HL-60 (cell line): ENCODE data around the gene AIPL1.

Source experiments
- DNase-seq, 2 experiments: peaks; one replicate each; pipeline ENCODE4 v3.0.0-alpha.2; 2010 to 2020; ENCODE audit warnings: low read depth in 1 of 2, low spot score in 1 of 2
- H3K27ac ChIP-seq: fragments of 250-450 bp; sonication (Bioruptor Pico); replicated peaks from 2 replicates; pipeline ENCODE4 v1.5.1; 2020; ENCODE audit warnings: mild to moderate bottlenecking, moderate library complexity
- H3K27me3 ChIP-seq: fragments of 250-450 bp; sonication (Bioruptor Pico); 2 replicates; pipeline ENCODE4 v1.5.1; 2021; ENCODE audit warnings: mild to moderate bottlenecking, moderate library complexity; ENCODE audit not compliant: insufficient read depth, poor library complexity, severe bottlenecking
- H3K4me3 ChIP-seq: replicated peaks from 2 replicates; pipeline ENCODE4 v1.5.1; 2011; ENCODE audit warnings: mild to moderate bottlenecking, control low read depth, low read length; ENCODE audit not compliant: insufficient read depth
- GABPA ChIP-seq: IDR thresholded peaks from 2 replicates; pipeline ENCODE4 v1.6.1; 2012; ENCODE audit warnings: low read depth
- POLR2AphosphoS5 ChIP-seq: IDR thresholded peaks from 2 replicates; pipeline ENCODE4 v1.6.1; 2012; ENCODE audit warnings: low read depth
- REST ChIP-seq: IDR thresholded peaks from 2 replicates; pipeline ENCODE4 v1.6.1; 2012; ENCODE audit warnings: low read depth; ENCODE audit not compliant: insufficient replicate concordance
- SPI1 ChIP-seq: IDR thresholded peaks from 2 replicates; pipeline ENCODE4 v1.6.1; 2012; ENCODE audit warnings: low read depth, mild to moderate bottlenecking, borderline replicate concordance
- TF ChIP-seq, protein P1 (sequence below): IDR thresholded peaks from one replicate; pipeline ENCODE4 v1.5.1; 2011; ENCODE audit warnings: low read length, control low read depth, inconsistent platforms; ENCODE audit not compliant: insufficient read depth

AIPL1 gene

GRCh38 chr17:6388416-6388815 lies 46.5 kb downstream of the AIPL1 start:
- Histone ChIP-seq H3K4me3 (no peak overlapping the region), H3K27me3 (no peaks in the 10 kb centered on the region), H3K27ac (no peak overlapping the region)
- DNase-seq: no peak
- no peak for TF ChIP-seq POLR2AphosphoS5
- TF ChIP-seq, protein P1, sequence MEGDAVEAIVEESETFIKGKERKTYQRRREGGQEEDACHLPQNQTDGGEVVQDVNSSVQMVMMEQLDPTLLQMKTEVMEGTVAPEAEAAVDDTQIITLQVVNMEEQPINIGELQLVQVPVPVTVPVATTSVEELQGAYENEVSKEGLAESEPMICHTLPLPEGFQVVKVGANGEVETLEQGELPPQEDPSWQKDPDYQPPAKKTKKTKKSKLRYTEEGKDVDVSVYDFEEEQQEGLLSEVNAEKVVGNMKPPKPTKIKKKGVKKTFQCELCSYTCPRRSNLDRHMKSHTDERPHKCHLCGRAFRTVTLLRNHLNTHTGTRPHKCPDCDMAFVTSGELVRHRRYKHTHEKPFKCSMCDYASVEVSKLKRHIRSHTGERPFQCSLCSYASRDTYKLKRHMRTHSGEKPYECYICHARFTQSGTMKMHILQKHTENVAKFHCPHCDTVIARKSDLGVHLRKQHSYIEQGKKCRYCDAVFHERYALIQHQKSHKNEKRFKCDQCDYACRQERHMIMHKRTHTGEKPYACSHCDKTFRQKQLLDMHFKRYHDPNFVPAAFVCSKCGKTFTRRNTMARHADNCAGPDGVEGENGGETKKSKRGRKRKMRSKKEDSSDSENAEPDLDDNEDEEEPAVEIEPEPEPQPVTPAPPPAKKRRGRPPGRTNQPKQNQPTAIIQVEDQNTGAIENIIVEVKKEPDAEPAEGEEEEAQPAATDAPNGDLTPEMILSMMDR: no peak
- no peak for TF ChIP-seq GABPA
- no peak for TF ChIP-seq SPI1
- TF ChIP-seq REST: no peak

DNA sequence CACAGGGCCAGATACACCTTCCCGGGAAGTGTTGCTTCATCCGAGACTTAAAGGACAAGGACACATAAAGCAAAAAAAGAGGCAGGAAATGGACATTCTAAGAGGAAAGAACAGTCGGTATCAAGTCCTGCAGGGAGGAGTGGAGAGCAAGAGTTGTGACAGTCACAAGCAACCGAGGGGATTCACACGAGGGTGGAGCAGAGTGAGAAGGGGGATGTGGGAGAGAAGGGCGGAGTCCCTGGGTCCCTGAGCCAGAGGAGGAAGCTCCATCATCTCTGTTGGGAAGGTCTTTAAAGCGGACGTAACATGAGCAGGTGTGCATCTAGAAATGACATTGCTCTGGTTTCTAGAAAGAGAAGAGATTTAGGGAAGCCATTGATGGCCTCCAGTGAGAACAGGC lies 47.1 kb downstream of the AIPL1 start:
- no peak overlapping the region for H3K4me3 ChIP-seq
- H3K27me3 ChIP-seq: no peaks in the 10 kb centered on the region
- no peak for DNase-seq
- no peak overlapping the region for H3K27ac ChIP-seq
- TF ChIP-seq, protein P1: no peak
- TF ChIP-seq GABPA (no peak), POLR2AphosphoS5 (no peak), SPI1 (no peak), REST (no peak)

DNA sequence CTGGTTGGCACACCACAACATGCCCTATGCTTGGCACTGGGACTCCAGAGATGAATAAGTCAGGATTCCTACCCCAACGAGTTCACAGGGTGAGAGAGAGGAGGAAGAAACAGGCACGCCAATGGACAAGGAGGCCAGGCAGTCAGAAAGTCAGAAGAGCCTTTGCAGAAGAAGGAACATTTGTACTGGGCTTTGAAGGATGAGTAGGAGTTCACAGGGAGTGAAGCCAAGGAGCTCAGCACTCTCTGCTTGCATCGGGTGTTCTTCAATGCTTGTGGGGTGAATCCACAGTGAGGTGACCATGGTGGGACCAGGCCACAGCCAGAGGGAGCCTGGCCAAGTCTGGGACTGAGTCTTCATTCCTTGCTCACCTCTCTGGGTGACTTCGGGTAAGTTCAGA lies 47.5 kb downstream of the AIPL1 start:
- Histone ChIP-seq H3K27me3 (no peaks in the 10 kb centered on the region), H3K4me3 (no peak overlapping the region), H3K27ac (no peak overlapping the region)
- DNase-seq: no peak
- TF ChIP-seq POLR2AphosphoS5 (no peak), SPI1 (no peak)
- TF ChIP-seq, protein P1: no peak

- TF ChIP-seq SPI1 (no peak), REST (no peak)
- TF ChIP-seq, protein P1: no peak
- Histone ChIP-seq H3K4me3 (no peak overlapping the region), H3K27me3 (no peaks in the 10 kb centered on the region), H3K27ac (no peak overlapping the region)
- no peak for DNase-seq
These were observed 48.8 kb downstream of the AIPL1 start for GRCh38 chr17:6386041-6386630.
